ENCODE data around the gene RPS6KA2. TPM values are rescaled to one million over a fixed set of nuclear protein-coding genes. Genes with fewer than 3 reads are reported as not detected.

Gene RPS6KA2
- total RNA-seq, 1 experiment from 2014 or later, result 32.6 TPM

DNA sequence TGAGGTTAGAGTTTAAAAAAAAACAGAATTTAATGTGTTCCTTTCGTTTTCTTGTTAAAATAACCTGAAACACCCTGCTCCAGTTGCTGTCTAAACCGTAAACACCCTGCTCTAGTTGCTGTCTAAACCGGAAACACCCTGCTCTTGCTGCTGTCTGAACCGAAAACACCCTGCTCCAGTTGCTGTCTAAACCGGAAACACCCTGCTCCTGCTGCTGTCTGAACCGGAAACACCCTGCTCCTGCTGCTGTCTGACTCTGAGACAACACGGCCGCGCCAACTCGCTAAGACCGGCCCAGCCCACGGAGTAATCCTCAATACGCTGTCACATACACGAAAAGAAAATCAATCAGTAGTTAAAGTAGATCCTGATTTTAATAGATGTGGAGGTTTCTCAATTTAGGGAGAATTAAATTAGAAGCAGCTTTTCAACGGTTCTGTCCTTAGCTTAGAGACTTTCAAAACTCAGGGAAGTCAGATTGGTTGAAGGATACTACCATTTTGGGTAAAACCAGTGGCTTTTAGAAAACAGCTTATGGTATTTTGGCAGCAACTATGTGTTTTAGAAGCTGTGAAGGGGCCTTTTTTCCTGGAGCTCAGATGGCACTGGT is 138.9 kb downstream of the RPS6KA2 start:
- DNase-seq (ENCODE audit: low spot score), result no peak

DNA sequence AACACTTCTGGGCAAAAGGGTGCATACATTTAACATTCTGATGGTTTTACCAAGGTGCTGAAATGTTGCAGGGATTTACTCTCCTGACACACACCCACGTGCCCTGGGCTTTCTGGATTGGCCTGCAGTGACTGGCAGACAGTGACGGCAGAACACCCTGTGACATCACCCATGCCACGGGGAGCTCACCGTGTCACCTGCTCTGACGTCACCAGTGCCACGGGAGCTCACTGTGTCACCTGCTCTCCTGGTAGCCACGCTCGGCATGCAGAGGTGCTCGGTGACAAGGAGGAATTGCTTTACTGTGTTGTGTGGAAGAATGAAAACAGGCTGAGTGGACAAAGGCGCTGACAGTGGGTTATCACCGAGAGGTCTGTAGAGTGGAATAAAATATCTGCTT is 139.9 kb downstream of the RPS6KA2 start:
- no peak for DNase-seq (ENCODE audit: low spot score)

DNA sequence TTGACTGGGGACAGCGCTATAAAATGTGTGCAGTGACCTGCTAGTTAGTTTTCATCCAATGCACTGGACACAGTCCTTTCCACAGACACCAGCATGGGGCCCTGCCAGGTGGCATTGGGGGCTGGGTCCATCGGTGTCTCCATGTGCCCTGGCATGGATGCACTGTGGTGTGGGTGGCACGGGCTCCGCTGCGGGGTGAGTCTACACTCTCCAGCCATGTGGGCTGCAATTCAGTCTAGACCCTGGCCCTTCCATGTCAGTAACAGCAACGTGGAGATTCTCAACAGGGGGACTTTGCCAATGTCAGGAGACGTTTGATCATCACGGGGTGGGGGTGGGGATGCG is 140.5 kb downstream of the RPS6KA2 start:
- no peak for DNase-seq (ENCODE audit: low spot score)

DNA sequence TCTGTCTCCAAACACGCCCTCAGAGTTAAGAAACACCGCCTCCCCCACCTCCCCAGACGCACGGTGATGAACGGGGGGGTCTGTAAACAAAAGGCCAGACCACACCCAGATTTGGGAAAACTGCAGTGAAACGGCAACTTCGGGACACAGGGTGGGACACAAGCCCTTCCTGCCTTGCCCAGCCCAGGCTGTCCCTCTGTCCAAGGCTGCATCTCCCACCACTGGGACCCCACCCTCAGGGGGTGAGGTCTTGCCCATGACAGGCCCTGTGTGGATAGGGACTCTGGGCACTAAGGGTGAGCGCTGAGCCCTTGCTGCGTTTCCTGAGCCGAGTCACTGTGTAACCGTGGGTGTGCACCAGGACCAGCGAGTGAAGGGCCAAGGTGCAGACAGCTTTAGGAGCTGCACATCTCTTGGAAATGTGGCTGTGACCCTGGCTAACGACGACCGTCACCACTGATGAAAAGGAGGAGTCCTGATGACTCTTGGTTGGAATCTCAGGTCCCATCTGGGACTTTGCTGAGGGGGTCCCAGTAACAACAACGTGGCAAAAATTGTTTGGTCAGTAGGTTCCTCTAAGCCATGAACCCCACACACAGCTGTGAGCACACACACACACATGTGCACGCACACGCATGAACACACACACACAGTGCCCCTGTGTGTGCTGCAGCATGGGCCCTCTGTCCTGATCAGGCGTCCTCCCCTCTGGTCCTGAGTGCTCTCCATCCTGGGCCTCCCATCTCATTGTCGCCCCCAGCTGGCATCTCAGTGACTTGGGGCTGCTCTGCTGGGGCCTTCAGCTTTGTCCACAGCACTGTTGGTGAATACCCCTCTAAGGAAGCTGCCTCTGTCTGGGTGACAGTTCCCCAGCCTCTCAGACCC is 141.2 kb downstream of the RPS6KA2 start:
- DNase-seq (ENCODE audit: low spot score), result no peak

DNA sequence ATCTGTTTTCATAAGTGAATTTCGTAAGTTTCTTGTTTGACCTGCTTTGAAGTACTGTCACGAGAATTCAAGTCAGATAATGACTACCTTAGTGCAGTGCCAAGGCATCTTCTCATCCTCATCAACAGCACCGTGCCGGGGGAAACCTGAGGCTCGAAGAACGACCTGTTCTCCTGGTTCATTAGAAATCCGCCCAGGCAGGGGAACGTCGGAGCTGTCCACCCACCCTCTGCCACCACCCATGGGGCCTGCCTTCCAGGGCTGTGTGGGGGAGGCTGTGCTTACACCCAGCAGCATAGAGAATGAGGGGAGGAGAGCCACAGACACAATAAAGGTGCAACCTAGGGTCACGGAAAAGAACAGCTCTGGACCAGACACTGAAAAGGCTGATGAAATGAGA is 142.2 kb downstream of the RPS6KA2 start:
- no peak for DNase-seq (ENCODE audit: low spot score)

DNA sequence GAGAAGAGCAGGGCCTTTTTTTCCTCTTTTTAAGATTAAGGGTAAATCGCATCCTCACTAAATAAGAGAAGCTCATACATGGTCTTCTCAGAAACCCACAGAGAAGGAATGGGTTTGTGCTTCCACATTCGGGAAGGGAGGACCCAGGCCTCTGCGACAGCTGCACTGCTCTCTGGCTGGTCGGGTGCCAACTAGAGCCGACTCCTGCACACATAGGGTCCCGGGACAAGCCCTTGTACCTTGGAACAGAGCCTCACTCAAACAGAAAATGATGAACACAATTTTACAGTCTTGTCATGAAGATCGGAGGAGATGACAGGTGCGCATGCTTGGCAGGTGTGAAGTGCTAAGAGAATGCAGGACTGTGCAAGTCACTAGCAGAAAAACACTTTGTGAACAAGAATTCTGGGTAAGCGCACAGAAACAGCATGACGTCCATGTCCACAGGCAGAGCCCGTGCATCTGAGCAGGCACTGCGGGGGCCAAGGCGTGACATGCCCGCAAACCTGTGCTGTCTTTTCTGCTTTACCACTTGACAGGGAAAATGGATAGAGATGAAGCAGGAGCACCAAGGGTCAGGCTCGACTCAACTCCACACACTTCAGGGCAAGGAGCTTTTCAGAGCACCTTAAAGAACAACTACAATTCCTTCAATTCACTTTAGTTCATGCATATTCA is 143.3 kb downstream of the RPS6KA2 start:
- no peak for DNase-seq (ENCODE audit: low spot score)

DNA sequence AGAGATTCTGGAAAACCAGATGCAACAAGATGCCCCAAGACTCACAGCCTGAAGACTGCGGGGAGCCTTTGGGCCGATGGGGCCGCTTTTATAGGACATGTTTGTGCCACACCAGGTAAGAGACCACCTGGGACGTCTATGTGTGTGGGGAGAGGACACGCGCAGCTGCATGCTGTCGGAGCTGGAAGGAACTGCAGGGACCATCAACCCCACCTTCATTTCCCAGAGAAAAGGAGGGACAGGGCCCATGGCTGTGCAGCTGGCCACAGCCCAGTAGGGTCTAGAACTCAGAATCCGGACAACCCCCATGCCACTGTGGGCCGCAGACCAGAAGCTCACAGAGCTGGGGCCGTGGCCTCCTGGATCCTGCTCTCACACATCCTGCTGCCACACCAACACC is 144.0 kb downstream of the RPS6KA2 start:
- DNase-seq (ENCODE audit: low spot score), result no peak

DNA sequence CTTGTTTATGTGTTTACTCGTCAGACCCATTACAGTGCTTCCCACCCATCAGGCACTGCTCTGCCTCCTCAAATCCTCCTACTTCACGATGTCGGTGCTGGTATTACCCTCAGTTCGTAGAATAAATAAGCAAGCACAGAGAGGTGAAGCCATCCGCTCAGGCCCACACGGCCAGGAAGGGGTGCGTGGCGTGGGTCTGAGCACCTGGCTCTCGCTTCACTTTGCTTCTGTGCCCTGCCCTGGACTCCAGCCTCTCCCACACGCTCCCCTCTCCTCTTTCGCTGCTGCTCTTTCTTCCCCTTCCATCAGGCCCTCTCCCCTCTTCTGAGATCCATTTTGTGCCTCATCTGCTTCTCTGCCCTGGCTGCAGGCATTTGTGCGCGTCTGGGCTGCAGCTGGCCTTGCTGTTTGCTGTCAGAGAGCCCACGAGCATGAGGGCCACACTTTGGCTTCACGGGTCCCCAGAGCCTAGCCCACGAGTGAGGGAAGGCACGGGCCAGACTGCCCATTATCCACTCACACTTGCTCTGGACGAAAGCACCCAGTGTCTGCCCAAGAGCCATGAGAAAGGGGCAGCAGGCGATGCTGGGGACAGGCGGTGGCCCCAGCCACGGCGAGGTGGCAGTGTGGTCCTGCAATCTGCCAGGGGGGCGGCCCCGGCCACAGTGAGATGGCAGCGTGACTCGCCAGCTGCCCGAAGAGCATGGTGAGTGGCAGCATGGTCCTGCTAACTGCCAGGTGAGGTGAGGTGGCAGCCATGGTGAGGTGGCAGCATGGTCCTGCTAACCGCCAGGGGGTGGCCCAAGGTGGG is 148.1 kb downstream of the RPS6KA2 start:
- no peak for DNase-seq (ENCODE audit: low spot score)

DNA sequence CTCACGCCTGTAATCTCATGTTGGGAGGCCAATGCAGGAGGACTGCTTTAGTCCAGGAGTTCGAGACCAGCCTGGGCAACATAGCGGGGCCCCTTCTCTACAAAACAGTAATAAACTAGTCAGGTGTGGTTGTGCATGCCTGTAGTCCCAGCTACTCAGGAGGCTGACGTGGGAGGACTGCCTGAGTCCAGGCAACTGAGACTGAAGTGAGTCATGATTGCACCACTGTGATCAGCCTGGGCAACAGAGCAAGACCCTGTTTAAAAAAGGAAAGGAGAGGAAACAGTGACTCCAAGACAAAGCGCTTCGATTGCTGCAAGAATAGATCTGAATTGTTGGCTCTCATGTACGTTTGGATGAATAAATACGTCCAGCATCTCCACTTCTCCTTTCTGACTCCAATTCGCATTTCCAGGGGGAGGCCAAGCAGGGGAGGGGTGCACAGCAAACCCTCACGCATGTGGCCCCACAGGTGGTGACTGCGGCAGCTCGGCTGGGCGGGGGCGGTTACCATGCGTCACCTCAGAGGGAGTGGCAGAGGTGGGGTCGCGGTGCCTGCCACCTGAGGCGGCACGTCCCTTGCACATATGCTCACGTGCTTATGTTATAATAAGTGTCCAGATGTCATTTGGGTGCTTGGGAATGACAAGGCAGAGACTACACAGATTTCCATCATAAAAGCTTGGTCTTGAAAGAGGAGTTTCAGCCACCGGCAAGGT is 149.2 kb downstream of the RPS6KA2 start:
- no peak for DNase-seq (ENCODE audit: low spot score)

DNA sequence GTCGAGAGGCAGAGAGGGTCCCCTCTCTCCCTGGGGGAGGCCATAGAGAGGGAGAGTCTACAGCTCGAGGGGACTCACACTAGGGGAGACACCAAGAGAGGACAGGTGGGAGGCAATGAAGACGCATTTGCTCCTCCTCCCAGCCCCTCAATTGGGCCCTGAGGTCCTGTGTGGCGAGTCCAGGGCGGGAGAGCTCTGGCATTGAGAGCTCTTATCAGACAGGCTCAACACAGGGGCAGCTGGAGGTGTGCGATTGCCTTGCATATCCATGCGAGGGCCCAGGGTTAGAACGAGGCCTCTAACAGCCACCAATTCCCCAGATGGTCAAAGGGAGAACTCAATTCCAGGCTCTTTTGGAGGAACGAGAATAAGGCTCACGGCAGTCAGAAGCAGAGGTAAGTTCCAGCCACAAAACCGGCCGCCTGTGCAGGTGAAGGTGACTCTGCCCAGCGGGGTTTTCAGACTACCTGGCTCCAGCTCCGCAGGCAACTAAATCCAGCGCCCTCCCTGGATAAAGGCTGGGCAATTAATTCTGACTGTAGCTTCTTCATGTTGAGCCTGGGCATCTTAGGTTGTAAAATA is 150.3 kb downstream of the RPS6KA2 start:
- no peak for DNase-seq (ENCODE audit: low spot score)

DNA sequence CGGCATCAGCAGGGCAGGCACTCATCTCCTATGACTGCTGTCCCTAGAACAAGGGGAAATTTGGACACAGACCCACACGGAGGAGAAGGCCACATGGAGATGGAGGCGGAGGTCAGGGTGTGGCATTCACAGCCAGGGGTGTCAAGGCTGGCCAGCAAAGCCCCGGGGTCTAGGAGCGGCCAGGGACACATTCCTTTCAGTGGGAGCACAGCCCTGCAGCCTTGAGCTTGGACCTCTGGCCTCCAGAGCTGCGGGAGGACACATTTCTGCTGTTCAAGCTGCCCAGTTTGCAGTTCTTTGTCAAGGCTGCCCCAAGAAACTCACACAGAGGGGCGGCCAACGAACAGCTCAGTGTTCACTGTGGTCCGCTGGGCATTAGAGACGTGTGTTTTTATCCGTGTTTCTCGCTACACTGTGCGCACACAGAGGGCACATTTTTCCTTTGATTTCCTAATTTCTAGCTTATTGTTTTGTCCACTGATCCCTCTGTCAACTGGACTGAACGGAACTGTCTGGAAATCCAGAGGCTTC is 150.9 kb downstream of the RPS6KA2 start:
- no peak for DNase-seq (ENCODE audit: low spot score)

DNA sequence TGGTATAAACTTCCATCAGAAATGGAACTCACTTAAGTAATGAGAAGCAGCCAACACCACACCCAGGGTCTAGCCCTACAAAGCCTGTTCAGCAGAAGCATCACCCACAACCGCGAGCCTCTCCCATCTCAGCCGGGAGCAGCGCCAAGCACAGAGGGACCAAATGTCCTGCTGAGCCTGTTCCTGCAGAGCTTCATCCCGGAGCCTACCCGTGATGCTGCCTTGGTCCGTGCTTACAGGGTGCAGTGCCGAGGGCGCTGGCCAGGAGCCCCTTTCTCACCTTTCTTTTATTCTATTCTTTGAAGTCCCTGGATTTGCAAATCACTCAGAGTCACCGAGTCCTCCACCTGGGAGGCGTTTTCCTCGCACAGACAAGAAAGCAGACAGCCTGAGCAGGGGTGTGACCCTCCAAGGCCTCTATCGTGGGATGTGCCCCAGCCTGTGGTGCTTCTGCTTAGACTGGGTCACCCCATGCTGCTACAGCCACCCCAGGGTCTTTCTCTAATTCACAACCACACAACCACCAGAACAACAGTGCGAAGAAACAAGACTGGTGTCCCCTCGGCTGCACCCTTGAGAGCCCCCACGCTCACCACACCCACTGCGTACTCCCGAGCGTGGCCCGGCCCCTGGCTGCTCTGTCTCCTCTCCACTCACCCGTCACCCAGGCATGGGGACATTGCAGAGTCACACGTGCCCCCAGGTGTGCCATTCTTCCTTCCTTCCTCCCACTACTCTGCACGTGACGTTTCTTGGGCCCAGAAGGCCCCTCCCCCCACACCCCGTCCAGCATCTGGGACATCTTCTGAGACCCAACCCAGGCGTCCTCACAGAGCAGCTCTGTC is 152.1 kb downstream of the RPS6KA2 start:
- DNase-seq (ENCODE audit: low spot score), result peak; percentile 19

DNA sequence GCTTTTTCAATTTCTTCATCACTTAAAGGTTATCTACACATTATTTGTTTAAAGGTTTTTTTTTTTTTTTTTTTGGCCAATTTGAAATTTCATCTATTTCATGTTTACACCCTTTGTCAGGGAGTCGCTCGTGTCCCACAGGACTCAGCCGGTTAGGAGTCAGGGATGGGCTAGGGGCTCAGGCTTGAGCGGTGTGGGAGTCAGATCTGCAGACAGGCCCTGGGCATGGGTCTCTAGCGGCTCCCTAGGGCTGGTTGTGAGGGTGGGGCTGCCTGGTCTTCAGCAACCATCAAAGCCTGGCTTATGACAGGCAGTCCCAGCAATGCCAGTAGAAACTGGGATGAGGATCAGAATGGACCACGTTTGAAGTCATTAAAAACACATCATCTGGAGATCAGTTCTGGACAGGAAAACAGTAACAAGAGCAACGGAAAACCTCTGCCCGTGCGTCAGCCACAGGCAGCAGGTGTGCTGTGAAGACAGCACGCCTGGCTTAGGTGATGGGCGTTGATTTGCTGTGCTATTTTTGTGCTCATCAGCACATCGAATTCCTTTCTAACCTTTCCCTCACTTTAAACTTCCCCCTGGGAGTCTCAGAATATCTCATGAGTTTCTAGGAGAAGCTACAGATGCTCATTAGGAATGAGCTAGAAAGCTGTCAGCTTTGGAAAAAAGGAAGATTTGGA is 153.0 kb downstream of the RPS6KA2 start:
- no peak for DNase-seq (ENCODE audit: low spot score)

DNA sequence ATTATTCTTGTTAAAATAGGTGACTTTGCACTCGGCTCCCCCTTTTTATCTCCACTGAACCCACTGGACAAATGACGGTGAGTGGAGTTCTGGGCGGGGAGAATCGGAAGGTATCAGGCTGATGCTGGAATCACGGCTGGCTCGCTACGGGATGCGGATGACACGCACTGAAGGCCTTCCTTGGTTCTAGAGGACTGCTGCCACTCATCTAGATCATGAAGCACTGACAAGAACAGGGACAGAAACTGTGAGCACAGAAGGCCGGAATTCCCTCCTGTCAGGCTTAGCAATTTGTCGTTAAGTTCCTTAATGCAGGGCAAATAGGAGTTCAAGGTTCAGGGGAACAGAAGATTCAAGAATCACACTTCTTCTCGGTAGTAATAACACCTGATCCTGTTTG is 154.4 kb downstream of the RPS6KA2 start:
- no peak for DNase-seq (ENCODE audit: low spot score)

DNA sequence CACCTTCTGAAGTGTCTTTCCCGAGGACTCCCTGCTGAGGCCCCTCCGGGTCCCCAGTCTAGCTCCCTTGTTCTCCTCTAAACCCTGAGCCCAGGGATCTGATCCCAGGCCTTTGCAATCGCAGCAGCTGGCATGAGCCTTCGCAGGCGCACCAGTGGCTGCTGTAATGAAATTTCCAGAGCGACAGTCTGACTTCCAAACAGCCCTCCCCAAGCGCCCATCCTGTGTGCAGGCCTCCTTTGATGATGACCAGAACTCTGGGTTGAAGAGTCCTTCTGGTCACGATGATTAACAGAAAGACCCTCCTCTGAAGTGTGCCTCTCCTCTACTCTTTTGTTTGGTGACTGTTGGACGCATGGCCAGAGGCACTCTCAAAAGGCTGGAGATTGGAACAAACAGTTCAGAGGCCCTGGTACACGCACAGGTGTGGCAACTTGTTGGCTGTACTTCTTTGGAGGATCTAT is 155.2 kb downstream of the RPS6KA2 start:
- no peak for DNase-seq (ENCODE audit: low spot score)

DNA sequence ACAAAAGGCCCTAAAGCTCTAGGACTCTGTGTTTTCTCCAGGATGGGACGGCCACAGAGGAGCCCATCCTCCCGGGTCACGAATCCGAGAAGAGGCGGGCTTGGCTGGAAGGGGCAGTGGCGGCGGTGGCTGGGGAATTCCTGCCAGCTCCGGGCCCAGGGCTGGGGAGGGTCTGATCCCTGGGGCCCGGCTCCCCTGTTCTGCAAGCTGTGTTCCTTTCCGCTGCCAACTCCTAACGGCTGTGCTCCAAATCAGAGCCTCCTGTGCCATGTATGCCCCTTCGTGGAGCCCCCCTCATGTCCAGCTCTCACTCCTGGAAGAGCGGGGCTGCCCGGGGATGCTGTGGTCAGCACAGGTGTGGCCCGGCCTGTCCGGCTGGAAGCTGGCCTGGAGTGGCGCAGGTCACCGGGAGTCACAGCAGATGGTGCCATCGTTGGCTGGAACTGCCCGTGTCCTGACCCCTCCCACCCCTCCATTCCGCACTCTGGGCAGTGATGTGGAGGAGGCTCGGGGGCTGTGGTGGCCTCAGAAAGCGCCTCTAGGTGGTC is 156.1 kb downstream of the RPS6KA2 start:
- DNase-seq (ENCODE audit: low spot score), result no peak

DNA sequence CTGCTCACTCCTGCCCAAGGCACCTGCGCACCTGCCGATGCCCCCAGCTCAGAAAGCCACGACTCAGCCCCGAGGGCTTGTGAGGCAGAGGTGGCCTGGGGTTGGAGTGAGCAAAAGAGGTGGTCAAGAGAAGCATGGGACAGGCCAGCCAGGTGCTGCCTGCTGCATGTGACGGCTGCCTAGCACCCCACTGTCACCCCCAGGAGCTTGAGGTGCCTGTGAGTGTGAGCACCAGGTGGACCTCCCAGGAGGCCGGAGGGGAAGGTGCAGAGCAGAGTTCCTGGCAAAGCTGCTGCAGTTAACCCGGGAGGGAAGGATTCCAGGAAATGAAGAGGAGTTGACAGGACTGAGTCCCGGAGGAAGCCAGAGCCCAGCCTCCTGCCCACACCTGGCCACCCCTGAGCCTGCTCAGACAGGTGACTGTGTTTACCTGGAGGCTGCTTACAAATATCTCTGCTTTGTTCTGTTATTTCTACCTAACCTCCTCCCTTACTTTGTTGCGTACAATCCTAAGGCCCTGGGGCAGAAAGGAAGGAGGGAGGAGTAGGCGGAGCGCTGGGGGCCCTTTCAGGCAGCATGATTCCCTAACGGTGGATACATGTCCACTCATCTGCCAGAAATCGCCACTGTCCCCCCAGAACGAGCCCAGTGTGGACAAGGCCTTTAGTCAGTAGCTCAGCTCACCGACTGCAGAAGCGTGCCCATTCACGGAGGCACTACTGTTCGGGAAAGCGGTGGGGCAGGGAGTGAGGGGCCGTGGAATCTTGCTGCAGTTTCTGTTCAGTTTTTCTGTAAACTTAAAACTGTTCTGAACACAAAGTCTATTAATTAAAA is 156.8 kb downstream of the RPS6KA2 start:
- no peak for DNase-seq (ENCODE audit: low spot score)

DNA sequence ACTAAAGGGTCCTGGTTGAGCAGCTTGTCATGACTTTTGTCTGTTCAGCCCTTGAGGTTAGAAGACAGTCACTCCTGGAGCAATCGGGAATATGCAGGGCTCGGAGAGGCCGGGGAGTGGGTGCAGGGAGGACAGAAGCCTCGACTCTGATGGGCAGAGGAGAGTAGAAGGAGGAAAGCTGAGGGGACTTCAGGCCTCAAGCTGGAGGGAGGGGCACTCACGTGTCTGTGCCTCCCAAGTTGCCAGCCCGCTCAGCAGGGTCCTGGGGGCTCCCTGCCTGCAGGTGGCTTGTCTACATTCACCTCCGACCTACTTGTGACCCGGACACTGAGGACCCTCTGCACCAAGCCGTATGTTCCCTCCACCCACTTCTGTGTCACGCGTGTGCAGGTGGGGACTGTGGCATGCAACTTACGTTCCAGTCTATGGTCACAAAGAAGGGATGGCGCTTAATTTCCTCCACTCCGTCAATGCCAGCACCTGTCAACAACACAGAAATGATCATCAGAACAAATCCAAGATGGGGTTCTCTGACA is 157.6 kb downstream of the RPS6KA2 start:
- DNase-seq (ENCODE audit: low spot score), result no peak
